Measurements from ENCODE around the gene GSC2.

The GSC2 gene

DNA sequence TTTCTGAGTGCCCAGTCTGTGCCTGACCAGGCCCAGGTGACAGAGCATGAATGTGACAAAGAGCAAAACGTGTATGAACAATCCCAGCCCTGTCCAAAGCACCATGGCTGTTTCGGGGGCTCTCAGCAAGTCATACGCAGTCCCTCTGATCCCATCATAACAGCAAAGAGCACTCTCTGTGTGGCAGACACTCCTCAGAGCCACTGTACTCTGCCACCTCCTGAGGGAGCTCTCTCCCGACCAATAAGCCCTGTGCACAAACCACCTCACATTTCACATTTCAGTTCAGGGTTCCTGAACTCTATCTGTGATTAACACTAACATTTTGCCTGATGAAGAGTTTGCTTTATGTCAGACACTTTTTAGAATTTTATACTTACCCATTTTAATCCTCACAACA, 34.5 kb downstream of the GSC2 start:
- no peak for DNase-seq

DNA sequence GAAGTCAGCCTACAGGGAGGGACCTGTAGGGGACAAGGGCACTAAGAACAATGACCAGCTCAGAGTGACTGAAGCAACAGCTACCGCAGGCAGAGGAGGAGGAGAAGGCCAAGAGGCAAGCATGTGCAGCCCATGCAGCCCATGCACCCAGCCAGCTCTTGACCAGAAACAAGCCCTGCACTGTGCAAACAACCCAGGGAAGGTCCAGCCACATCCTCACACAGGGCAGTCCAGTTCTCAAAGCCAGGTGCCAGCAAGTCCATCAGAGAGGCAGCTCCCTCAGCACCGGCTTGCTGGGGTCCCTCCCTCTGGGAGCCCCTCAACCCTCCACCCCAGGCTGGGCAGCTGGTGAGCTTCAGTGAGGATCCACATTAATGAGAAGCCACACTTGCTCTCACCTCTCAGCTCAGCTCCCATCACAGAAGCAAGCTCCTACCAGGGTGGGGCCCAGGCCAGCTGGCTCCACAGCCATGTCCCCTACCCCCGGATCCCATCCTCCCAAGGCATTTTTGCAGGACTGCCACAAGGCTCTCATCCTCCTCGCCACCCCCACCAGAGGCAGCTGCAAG, 35.0 kb downstream of the GSC2 start:
- DNase-seq: no peak

DNA sequence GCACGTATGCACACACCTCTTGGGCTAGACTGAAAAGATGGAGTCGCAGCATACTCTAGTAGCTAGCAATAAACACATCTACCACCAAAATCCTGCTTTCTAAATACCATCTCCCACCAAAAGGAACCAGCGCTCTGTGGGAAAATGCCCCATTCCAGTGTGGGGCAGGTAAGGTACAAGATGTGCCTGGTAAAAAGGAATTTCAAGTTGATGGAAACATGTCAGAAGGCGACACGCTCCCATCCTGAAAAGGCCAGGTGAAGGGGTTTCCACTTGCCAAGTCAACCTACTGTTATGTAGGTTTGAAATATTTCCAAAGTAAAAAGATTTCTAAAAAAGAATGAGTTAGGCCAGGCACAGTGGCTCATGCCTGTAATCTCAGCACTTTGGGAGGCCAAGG, 36.7 kb downstream of the GSC2 start:
- no peak for DNase-seq

DNA sequence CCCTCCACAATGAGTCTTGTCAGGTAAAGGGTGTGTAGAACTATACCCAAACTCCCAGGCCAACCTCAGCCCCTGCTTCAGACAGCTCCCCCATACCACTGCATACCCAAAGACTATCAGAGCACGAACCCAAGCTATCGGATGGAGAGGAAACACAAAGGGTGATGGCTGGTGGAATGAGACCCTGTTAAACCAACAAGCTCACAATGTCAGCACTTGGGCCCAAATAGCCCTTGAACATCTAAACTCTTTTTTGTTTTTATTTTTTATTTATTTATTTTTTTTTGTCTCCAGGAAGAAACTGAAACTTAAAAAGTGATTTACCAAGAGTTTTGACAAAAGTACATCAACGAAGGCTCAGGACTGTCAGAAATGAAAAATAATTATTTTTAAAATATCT, 38.5 kb downstream of the GSC2 start:
- DNase-seq: no peak

DNA sequence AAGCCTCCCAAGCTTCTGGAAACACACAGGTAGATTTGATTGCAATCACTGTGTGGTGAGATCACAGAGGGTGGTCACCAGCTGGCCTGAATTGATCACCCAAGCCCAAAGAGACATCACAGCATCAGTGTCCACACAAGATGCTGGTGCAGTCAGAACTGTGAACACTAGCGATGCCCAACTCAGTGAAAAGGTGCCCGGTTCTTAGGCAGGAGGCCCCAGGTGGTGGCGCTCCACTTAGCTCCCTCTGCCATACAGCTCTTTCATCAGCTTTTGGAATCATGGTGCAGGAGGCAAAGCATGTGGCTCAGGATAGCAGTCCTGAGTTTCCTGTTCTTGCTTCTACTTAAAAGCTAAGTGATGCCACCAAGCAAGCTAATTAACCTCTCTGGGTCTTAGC, 39.0 kb downstream of the GSC2 start:
- no peak for DNase-seq

DNA sequence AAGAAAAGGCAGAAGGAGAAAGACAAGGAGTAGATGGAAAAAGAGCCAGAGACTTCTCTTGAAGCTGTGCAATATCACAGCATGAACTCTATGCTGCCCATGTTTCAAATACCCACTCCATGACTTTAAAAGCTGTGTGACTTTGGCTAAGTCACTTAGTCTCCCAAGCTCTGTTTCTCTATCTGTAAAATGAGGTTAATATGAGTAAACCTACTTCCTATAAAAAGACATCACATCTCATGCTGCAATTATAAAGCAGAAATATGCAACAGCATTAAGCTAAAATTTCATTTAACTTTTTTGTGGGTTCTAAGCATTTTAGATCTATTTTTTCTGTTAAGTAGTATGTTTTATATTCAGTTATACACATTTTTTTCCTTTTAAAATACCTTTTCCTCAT, 39.4 kb downstream of the GSC2 start:
- DNase-seq: no peak

DNA sequence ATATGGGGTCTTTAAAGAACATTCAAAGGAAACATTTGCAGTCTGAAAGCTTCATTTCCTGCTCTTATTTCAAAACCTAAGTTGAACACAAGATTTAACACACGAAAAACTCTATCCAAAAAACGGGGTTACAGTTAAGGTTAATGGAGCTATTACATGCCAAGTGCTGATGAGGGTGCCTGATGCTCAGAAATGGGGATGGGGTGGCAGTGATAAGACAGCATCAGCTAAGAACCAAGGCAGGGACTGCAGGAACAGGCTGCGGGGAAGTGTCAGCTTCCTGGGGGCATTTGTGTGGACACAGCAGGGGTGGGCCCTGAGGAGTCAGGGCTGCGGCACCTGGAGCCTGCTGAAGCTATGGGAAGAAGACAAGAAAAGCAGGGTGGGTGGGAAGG, 40.0 kb downstream of the GSC2 start:
- no peak for DNase-seq

DNA sequence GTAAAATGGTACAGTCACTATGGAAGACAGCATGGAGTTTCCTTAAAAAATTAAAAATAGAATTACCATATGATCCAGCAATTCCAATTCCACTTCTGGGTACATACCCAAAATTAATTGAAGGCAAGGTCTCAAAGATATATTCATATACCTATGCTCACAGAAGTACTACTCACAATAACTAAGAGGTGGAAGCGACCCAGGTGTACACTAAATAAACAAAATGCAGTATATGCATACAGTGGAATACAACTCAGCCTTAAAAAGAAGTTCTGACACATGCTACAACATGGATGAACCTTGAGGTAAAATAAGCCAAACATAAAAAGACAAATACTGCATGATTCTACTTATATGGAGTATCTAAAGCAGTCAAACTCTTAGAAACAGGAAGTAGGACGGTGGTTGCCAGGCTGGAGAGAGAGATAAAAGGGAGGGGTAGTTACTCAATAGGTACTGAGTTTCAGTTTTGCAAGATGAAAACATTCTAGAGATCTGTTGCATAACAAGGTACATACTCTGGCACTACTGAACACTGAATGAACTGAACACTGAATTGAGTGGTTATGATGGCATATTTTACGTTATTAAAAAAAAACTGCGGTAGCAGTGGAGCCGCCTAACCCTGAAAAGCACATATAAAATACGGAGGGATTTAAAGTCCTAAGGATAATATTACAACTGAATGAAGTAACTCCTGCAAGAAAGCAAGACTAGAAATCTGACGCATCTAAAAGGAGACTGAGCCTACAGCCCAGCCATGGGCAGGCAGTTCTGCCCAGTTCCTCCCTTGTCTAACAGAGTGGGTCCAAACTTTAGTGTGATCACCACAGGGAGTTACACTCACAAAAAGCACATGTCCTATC, 40.7 kb downstream of the GSC2 start:
- DNase-seq: no peak

DNA sequence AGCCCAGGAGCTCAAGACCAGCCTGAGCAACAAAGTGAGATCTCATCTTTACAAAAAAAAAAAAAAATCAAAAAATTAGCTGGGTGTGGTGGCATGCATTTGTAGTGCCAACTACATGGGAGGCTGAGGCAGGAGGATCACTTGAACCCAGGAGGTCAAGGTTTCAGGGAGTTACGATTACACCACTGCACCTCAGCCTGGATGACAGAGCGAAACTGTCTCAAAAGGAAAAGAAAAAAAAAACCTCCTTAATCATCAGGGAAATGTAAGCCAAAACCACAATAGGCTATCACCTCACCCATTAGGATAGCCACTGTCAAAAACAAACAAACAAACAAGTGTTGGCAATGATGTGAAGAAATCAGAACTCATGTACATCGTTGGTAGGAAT, 41.3 kb downstream of the GSC2 start:
- DNase-seq: no peak

DNA sequence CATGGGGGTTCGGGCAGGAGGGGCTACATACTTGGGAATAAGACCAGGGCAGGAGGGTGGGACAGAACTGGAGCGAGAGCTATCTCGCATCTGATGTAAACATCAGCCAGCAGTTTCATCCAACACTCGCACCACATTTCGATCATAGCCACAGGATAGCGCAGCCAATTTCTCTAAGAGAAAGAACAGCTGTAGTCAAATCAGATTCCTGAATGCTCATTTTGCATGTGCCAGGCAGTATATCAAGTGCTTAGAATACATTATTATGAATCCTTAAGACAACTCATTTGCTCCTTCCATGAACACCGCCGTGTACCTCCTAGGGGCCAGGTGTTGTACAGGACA, 42.4 kb downstream of the GSC2 start:
- DNase-seq: no peak

DNA sequence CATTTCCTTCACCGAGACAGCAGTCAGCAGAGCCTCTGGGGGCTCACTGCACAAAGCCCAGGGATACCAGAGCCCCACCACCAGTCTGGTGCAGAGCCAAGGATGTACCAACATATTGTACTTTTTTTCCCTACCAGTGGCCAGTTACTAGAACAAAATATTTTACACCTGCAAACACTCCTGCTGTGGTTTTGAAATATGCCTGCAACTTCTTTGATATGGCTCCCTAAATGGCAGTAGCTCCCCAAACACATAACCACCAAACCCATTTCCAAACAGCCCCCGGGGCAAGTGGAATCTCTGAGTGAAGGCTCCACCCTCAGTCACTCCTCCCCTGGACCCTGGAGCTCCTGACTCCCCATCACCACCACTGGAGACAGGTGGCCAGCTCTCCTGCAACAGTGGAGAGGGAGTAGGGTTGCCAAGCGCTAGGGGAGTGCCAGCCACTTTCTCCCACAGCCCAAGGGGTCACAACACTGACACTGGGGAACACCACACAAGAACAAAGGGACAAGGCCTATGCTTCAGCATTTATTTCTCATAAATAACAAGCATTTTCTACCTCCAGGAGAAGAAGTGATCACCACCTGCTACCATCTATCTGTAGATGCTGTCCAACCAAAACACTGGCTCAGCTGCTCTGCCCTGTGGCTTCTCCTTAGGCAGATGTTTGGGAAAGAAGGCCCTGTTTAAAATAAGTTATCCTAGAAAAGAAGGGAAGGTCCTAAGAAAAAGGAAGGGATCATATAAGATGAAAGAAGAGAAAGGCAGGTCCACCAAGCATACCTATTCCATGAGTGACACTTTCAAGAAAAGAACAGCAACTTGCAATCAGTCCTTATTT, 43.0 kb downstream of the GSC2 start:
- no peak for DNase-seq

DNA sequence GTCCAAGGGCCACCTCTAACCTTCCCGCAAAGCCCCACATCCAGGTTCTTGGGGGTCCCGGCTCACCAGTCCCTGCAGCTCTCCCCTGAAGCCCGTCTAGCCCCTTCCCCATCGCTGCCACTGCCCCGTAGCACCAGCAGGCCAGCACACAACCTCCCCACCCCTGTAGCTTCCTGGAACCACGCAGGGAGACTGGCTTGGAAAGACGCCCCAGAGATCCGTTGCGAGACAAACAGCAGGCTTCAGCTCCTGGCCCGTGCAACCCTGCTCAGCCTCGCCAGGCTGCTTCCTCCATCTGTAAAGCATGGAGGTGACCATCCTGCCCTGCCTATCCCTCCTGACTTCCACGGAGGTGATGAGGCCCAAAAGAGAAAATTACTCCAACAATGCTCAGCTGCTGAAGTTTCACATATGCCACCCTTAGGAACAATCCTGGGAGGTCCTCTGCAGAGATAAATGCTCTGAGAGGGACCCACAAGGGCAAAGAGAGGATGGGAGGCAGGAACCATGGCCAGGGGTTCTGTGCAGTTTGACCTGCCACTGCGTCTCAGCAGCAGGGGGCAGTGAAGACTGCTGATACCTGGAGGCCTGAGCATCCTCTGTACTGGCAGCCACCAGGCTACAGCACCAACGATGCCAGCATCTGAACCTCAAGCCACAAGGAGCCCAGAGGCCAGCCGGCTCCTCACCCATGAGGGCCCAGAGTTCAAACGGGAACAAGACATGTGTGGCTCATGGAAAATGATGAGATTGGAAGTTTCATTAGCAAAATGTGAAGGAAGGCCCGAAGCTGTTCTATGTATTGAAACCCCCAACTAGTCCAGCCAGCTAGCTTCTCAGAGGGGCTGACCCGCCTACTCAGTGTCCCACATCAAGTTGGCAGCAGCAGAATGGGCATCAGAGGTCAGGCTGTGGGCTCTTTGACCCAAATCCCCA, 44.0 kb downstream of the GSC2 start:
- DNase-seq: no peak

DNA sequence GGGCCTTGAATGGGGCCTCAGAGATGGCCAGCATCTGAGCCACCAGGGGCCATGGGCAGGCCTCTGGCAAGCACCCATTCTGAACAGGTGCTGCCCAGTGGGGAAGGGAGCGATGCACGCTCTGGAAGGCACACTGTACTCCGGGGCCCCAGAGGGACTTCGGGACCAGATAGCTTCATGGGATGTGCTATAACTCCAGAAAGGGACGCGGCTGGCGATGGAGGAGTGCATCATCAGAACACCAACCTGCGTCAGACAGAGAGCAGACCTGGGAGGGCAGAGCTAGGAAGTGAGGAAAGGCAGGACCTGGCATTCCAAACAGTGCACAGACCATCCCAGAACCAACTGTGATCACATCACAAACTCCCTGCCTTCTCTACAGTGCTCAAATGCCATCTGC, 44.6 kb downstream of the GSC2 start:
- no peak for DNase-seq

DNA sequence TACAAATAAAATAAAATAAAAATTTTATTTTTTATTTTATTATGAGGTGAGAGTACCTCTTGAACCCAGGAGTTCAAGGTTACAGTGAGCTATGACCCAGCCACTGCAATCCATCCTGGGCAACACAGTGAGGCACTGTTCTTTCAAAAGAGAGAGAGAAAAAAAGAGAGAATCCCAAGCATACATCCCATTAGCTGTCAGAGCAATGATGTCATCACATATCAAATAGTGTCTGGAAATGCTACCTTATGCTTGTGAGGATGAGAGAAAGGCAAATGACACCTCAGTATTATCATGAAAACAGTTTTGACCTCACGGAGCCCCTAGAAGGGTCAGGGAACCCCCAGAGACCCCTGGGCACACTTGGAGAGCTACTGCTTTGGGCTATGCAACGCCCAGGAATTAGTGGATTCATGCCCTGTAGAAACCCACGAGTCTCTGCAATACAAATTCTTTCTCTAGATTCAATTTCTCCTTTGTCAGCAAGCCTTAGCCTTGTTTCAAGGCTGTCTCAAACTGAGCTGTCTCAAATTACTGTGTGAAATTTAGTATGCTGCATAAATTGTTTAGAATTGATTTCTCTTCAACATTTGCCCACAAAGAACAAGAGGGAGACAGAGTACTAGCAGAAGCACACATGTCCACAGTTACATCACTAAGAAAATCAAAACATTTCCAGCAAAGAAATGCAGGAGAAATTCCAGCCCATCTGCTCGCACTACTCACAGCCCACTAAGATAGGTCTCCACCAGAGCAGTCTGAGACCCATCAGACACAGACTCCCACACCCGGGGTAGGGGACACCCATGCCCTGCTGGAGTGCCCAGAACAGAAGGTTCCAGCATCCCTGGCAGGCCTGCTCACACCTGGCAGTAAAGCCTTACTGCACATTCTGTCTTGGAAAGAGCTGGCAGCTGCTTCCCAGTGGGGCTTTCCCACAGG, 45.9 kb downstream of the GSC2 start:
- DNase-seq: no peak

DNA sequence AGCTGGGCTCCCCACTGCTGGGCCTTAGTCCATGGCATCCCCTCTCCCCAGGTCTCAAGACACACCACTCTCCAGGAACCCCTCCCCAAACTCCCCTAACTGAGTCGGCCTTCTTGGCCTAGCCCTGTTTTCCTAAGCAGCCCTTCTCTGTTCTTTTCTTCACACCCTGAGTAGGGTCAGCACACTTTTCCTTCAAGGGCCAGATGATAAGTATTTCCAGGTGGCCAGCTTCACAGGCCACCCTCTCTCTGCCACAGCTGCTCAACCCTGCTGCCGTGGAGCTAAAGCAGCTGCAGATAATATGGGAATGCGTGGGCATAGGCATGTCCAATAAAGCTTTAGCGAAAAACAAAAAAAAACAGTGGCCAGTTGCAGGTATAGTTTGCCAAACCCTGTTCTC, 51.9 kb downstream of the GSC2 start:
- DNase-seq: no peak

DNA sequence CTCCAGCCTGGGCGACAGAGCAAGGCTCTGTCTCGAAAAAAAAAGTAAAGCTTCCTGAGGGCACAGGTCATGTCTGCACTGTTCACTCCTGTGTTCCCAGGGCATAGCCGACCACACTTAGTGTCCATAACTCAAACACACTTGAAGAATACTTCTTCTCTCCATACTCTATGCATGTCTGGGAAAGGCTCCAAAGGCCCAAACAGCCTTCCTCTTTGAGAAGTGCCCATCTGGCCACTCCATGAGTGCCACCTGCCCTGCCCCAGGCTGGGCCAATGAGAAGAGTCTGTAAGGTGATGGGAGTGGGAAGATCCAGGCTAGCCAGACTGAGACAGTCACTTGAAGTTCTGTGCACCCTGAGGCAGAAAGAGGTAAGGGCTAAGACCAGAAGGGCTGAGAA, 52.6 kb downstream of the GSC2 start:
- DNase-seq: no peak

All from NCI-H1930 (cell line).